ENCODE results near the gene ZBTB8OS. TPM values are rescaled to one million over a fixed set of nuclear protein-coding genes. Genes with fewer than 3 reads are reported as not detected.
"Not testable (repeated sequence)": the region's sequence is repeated elsewhere in the genome, so short reads cannot be mapped to it uniquely, and the experiment has no call there.

The ZBTB8OS gene
- total RNA-seq, 1 donor from 2014 or later, result 32.8 TPM

- DNase-seq (ENCODE audit: low spot score), result peak; percentile 99
Measured at GRCh38 chr1:32650752-32651460, 556 bp upstream of the ZBTB8OS start, which contains the start of gene RBBP4. Gene RBBP4 (plus strand): TSS chr1:32651208. CDS start chr1:32651307, 99 bp downstream.

- DNase-seq (ENCODE audit: low spot score), result no peak
Measured at GRCh38 chr1:32647308-32648134, 2.8 kb downstream of the ZBTB8OS start.

DNA sequence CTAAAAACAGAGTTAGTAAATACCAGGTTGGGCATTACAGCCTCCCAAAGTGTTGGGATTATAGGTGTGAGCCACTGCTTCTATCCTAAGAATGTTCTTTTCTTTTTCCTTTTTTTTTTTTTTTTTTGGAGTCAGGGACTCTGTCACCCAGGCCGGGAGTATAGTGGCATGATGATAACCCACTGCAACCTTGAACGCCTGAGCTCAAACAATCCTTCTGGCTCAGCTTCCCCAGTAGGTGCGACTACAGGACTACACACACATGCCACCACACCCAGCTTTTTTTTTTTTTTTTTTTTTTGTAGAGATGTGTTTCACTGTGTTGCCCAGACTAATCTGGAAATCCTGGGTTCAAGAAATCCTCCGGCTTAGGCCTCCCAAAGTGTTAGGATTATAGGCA, 5.9 kb downstream of the ZBTB8OS start:
- DNase-seq (ENCODE audit: low spot score), result no peak

DNA sequence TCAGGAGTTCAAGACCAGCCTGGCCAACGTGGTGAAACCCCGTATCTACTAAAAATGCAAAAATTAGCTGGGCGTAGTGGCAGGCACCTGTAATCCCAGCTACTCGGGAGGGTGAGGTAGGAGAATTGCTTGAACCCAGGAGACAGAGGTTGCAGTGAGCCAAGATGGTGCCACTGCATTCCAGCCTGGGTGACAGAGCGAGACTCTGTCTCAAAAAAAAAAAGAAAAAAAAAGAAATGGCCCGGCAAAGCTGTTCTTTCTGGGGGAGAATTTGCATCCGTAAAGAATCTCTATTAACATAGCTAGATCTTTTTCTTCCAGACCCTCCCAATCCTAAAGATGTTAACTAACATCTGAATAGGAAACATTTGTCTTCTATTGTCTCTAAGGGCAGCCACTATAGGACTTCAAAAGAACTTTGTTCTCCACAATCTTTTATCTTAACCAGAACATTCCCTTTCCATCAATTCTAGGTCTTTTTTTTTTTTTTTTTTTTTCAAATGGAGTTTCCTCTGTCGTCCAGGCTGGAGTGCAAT, 8.0 kb downstream of the ZBTB8OS start:
- DNase-seq (ENCODE audit: low spot score), result not testable (repeated sequence)

DNA sequence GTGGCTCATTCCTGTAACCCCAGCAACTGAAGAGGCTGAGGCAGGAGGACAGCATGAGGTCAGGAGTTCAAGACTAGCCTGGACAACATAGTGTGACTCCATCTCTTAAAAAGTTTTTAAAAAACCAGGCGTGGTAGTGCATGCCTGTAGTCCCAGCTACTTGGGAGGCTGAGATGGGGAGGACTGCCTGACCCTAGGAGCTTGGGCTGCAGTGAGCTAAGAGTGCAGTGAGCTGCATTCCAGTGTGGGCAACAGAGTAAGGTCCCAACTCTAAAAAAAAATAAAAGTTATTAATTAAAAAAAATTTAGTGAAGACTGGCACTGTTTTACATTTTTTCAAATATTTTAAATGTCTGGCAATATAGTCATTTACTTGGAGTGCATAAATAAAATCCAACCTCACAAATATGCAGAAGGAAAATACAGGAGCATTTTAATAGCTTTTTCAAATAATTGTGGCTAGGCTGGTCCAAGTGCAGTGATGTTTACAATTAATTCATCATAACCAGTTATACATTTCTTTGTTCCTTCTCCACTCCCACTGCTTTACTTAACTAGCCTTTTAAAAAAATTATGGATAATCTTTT, 10.8 kb downstream of the ZBTB8OS start:
- no peak for DNase-seq (ENCODE audit: low spot score)

GRCh38 chr1:32636914-32637645, 13.3 kb downstream of the ZBTB8OS start:
- no peak for DNase-seq (ENCODE audit: low spot score)

DNA sequence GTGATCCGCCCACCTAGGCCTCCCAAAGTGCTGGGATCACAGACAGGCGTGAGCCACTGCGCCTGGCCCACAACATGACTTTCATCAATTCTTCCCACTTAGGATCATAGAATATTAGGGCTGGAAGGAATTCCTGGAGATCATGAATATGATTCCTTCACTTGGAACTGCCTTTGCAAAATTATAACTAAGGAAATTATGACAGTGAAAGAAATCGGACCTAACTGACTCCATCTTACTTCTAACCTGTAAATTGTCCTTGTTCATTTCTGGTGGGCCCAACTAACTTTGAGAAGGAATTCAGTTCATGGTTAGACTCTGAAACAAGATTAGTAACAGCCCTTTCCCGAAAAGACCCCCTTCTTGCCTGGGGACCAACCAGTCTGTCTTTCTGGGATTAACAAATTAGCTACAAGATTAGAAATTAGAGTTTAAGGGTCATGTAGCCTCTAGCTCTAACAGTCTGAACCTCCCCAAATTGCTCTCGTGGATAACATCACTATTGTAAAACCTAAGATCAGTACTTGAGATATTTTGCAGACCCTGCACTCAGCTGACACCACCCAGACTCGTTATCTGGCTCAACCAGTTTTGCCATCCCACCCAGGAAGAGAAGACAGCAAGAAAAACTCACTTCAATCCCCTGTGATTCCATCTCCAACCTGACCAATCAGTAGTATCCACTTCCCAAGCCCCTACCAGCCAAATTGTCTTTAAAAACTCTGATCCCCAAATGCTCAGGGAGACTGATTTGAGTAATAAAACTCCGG, 14.7 kb downstream of the ZBTB8OS start:
- DNase-seq (ENCODE audit: low spot score), result no peak

- DNase-seq (ENCODE audit: low spot score), result no peak
Measured at GRCh38 chr1:32632829-32633228, 17.5 kb downstream of the ZBTB8OS start.

DNA sequence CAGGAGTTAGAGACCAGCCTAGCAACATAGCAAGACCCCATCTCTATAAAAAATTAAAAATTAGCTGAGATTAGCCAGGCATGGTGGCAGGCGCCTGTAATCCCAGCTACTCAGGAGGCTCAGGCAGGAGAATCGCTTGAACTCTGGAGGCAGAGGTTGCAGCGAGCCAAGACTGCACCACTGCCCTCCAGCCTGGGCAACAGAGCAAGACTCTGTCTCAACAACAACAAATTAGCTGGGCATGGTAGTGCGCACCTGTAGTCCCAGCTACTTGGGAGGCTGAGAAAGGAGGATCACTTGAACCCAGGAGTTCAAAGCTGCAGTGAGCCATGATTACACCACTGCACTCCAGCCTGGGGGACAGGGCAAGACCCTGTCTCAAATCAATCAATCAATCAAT, 20.2 kb downstream of the ZBTB8OS start:
- DNase-seq (ENCODE audit: low spot score), result not testable (repeated sequence)

DNA sequence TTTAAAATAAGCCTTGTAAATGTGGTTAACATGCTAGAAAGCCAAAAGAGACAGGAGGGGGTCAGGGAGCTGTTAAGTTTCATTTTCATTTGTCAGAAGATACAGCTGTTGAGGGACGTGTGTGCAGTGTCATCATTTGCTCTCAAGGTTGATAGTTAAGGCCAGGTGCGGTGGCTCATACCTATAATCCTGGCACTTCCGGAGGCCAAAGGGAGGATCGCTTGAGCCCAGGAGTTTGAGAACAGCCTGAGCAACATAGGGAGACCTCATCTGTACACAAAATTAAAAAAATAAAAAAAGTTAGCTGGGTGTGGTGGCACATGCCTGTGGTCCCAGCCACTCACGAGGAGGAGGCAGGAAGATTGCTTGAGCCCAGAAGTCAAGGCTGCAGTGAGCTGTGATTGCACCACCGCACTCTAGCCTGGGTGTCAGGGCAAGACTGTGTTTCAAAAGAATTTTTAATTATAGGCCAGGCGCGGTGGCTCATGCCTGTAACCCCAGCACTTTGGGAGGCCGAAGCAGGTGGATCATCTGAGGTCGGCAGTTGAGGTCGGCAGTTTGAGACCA, 22.7 kb downstream of the ZBTB8OS start:
- no peak for DNase-seq (ENCODE audit: low spot score)

GRCh38 chr1:32626176-32626575, 24.2 kb downstream of the ZBTB8OS start:
- DNase-seq (ENCODE audit: low spot score), result no peak

- no peak for DNase-seq (ENCODE audit: low spot score)
Measured at GRCh38 chr1:32623775-32624174, 26.6 kb downstream of the ZBTB8OS start.

GRCh38 chr1:32622806-32623681, 27.3 kb downstream of the ZBTB8OS start:
- no peak for DNase-seq (ENCODE audit: low spot score)

GRCh38 chr1:32622205-32622604, 28.1 kb downstream of the ZBTB8OS start:
- no peak for DNase-seq (ENCODE audit: low spot score)

DNA sequence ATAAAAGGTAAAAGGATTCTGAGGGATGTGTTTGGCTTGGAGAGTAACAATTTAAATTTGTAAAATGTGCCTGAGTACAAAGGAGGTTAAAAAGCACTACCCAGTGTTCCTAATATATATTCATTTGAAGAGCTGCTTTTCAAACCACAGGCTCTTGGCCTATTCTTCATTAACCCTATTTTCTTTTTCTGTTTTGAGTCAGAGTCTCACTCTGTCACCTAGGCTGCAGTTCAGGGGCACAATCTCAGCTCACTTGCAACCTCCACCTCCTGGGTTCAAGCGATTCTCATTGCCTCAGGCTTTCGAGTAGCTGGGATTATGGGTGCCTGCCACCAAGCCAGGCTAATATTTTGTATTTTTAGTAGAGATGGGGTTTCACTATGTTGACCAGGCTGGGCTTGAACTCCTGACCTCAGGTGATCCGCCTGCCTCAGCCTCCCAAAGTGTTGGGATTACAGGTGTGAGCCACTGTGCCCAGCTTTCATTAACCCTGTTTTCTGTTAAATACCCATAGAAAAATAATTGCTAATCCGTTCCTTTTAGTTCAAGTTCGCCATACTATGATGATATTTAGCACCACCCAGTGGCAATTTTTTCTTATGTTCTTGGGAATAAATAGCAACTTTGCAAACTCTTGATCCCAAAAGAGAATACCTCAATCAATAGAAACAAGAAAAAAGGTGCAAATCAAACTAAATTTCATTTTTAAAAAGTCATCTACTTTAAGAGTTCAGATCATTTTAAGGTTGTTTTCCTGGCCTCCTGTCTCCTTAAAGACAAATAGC, 30.5 kb downstream of the ZBTB8OS start:
- DNase-seq (ENCODE audit: low spot score), result no peak

DNA sequence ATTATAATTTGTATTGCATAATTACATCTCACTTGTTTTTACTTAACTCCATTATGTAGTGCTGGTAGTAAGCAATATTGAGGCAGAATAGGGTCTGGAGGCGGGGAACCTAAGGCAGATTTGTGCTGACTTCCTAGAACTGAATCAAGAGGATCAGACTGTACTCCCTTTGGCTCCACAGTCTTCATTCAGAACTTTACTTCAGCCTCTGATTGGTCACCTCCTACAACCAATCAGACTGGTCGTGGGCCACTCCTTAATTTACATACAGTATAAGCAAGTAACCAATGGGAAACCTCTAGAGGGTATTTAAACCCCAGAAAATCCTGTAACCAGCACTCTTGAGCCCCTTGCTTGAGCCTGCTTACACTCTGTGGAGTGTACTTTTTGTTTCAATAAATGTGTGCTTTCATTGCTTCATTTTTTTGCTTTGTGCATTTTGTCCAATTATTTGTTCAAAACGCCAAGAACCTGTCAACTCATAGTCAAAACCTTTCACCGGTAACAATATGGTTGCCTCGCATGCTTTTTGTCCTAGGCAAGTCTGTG, 31.6 kb downstream of the ZBTB8OS start:
- no peak for DNase-seq (ENCODE audit: low spot score)

DNA sequence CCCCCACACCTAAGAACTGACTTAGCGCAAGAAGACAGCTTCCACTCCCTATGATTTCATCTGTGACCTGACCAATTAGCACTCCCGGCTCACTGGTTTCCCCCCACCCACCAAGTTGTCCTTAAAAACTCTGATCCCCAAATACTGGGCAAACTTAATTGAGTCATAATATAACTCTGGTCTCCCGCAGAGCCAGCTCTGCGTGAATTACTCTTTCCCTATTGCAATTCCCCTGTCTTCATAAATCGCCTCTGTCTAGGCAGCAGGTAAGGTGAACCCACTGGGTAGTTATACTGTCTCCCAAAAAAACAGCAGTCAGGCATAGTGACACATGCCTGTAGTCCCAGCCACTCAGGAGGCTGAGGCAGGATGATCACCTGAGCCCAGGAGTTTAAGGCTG, 36.9 kb downstream of the ZBTB8OS start:
- DNase-seq (ENCODE audit: low spot score), result no peak

Data from mesenteric fat pad (tissue), 1 donor.